ENCODE measurements around the gene ATP1B2.
A peak's percentile ranks its signal among the peaks of the same experiment; 100 is the strongest.
"Not testable (repeated sequence)": the region's sequence is repeated elsewhere in the genome, so short reads cannot be mapped to it uniquely, and the experiment has no call there.

ATP1B2 gene, protein sequence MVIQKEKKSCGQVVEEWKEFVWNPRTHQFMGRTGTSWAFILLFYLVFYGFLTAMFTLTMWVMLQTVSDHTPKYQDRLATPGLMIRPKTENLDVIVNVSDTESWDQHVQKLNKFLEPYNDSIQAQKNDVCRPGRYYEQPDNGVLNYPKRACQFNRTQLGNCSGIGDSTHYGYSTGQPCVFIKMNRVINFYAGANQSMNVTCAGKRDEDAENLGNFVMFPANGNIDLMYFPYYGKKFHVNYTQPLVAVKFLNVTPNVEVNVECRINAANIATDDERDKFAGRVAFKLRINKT

DNA sequence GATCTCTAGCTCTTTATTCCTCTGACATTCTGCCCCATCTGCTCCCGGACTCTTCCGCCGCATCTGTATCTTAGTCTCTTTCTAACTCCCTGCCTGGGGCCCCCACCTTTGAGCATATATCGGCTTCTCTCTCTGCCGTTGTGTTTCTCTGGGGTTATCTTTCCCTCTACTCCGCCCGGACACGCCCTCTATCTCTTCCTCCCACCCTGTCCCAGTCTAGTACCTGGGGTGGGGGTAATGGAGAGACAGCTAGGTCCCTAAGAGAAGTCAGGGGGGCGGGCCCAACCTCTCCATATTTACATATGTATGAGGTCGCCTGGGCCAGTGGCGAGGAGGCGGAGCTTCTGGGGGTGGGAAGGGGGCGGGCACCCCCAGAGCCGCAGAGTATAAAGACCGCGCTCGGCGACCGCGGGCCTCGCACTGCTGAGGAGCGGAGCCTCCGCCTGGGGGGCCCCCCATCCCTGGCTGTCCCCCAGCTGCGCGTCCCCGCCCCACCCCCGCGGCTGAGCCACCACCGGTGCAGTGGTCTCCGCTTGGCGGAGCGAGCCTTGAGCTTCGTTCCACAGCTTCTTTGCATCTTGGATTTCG, at the start of gene ATP1B2:
Gene ATP1B2, plus strand, starts transcription at position 418 of the 588 bp plus-strand sequence. CDS start 593 bp downstream, outside the sequence.
- DNase-seq (ENCODE audit: low read depth) = no peak

DNA sequence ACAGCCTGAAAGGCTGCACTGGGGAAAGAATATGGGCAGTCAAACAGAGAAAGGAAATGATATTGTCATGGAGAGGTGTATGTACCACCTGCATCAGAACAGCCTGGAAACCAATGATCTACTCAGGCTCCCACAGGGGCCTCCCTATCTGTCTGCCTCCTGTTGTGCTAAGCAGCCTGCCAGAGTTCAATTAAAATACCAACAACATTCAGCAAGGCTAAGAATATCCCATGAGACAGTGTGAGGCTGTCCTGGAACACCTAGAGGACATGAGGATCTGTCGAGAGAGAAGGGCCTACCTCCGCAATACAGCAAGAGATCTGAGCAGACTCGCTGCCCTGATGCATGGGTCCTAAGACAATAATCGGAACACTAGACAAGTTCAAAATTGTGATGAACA, 44.4 kb upstream of the ATP1B2 start:
- DNase-seq (ENCODE audit: low read depth) = no peak

DNA sequence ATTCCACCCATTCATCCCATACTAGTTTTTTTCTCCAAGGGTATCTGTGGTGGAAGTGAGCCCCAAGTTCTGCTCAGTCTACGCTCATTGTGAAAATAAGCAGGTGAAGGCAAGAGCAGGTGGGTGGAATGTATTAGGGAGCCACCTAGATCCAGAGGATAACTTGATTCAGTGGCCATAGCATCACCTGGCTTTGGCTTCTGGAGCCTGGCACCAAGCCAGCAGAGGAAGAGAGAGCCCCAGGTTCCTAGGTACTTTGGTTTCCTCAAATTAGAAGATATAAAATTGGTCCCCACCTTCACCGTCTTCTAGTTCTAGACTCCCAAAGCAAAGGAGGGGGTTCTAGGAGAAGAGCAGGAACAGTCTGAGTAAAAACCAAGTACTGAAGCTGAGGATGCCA, 40.1 kb upstream of the ATP1B2 start:
- DNase-seq (ENCODE audit: low read depth) = no peak

DNA sequence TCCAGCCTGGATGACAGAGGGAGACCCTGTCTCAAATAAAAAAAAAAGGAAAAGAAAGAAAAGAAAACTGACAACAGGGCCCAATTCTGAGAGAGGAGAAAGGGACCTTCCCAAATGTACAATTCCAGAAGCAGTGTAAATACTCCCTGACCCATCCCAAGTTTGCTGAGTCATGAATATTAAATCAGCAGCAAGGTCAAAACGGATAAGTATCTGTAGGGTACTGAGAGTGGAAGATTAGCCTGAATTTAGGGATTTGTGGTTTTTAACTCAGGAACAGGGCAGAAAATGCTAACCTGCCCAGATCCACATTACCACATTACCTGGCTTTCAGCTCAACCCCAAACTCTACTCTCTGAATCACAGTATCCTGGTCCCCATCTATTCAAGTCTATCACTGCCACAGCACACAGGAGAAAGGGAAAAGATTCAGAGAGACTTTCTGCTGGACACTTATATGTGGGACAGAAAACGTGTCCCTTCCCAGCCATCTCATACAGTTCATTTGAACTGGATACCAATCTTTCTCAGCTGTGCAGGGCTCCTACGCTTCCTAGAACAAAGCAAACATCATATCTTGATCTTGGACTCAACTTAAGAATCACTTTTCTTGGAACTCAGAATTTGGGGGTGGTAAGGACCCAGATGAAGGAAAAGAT, 39.0 kb upstream of the ATP1B2 start:
- peak; percentile 18 for DNase-seq (ENCODE audit: low read depth)

DNA sequence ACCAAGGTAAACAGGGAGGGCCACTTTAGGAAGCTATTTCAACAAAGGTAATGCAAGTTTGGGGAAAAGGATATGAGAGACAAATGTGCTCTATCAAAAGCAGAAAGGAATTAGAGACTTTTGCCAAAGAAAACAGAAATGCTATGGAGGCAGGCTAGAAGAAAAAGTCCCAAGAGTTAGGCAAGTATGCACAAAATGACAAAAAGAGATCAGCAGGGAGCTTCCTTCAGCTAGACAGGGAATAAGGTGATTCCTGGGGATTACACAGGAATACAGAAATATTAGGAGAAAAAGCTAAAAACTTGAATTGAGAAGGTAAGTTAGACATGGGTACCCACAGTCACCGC, 38.5 kb upstream of the ATP1B2 start:
- no peak for DNase-seq (ENCODE audit: low read depth)

DNA sequence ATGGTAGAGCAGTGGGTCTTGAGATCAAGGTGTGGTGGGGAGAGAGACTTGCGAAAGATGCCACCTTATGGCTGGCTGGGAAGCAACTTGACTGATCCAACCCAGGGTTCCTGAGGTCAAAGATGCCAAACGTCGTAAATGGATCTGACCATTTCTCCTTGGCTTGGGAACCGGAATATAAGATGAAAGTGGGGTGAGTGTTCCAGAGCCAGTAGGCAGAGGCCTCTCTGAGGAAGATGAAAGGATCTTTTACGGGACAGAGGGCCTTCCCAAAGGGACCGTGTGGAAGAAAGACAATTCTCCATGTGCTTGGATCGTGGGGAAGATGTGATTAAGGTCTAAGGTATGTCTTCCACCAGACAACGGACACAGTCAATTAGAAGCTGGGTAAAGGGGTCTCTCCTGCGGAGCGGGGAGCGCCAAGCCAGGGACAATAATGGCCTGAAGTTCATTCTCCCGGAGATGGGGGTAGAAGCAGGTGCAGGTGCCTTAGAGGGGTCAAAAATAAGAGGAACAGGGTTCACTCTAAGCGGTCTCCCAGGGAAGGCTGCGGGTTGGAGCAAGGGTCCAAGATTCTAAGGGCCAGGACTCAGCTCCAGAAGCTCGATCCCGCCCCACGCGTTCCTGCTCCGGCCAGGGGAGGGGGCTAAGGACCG, 36.8 kb upstream of the ATP1B2 start:
- DNase-seq (ENCODE audit: low read depth) = peak; percentile 30

DNA sequence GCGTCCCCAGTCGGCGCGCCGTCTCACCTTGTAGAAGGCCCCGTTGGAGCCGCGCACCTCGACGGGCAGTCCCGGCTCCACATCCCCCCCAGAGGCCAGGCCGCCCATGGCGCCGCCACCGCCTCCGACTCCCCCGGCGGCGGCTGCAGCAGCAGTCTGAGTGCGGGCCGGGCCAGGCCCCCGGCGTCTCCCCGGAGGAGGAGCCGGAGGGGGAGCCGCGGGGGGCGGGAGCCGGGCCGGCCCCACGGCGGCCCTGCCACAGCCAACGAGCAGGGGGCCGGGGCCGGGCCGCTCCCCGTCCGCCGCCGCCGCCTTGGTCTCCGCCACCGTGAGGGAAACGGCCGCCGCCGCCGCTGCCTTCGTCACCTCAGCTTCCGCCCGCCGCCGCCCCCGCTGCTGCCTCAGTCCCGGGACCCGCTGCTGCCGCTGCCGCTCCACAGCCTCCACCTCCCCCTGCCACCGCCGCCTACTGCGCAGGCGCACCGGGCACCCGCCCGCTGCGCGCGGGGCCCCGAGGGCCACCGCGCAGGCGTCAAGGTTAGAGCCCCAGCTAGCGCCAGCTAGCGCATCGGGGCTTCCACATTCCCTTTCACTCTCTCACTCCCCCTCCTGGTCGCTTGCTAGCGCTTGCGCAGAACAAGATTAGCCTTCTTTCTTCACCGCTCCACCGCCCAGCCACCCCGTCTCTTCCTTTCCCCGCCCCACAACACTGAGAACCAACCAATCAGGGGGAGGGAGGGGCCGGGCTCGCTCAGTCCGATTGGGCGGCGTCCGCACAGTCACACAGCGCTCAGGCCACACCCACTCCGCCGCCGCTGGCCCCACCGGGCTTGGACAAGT, 36.1 kb upstream of the ATP1B2 start, which contains the start of gene FXR2:
Gene FXR2, minus strand, starts transcription at position 473 of the 840 bp plus-strand sequence. Its CDS starts 365 bp downstream, at position 108.
- DNase-seq (ENCODE audit: low read depth) = peak; percentile 100

DNA sequence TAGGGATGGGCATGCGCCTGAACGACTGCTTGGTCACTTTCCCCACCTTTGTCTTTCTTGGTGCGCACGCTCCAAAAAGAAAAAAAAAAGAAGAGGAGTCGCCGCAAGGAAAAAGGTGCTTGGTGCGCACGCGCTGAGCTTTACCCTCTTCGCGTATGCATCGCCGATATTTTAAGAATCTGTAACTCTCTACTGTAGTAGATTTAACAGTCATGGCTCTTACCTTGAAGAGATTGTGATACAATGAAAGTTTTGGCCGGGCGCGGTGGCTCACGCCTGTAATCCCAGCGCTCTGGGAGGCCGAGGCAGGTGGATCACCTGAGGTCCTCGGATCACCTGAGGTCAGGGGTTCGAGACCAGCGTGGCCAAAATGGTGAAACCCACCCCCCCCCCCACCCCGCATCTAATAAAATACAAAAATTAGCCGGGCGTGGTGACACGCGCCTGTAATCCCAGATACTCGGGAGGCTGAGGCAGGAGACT, 35.4 kb upstream of the ATP1B2 start:
- DNase-seq (ENCODE audit: low read depth) = no peak

DNA sequence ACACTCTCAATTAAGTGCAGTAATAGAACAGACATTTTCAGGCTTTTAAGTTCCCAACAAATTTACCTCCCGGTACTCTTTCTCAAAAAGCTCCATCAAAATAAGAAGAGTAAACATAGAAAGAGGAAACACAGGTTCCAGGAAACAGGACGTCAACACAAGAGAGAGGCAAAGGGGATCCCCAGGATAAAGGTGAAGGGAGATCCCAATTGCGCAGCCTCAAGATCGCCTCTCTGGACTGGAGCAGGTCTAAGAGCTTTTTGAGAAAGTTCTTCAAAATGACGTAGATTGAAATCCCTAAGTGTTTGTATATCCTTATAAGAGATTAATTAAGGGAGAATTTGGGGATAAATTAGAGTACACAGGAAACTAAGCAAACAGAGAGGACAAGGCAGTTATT, 32.1 kb upstream of the ATP1B2 start:
- DNase-seq (ENCODE audit: low read depth) = no peak

DNA sequence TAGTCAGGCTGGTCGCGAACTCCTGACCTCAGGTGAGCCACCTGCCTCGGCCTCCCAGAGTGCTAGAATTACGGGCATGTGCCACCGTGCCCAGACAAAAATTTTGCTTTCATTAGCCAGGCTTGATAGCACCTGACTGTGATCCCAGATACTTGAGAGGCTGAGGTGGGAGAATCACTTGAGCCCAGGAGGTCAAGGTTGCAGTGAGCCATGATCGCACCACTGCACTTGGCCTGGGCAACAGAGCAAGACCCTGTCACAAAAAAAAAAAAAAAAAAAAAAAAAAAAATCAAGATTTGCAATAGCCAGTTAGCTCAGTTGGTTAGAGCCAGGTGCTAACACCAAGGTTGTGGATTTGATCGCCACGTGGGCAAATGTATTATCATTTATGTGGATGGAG, 29.9 kb upstream of the ATP1B2 start:
- DNase-seq (ENCODE audit: low read depth) = no peak

DNA sequence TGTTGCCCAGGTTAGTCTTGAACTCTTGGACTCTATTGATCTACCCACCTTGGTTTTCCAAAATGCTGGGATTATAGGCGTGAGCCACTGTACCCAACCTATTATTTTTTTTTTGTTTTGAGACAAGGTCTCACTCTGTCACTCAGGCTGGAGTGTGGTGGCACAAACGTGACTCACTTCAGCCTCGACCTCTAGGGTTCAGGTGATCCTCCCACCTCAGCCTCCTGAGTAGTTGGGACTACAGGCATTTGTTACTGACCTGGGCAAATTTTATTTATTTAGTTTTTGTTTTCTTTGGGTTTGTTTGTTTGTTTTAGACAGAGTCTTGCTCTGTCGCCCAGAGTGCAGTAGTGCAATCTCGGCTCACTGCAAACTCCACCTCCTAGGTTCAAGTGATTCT, 27.1 kb upstream of the ATP1B2 start:
- DNase-seq (ENCODE audit: low read depth) = no peak

DNA sequence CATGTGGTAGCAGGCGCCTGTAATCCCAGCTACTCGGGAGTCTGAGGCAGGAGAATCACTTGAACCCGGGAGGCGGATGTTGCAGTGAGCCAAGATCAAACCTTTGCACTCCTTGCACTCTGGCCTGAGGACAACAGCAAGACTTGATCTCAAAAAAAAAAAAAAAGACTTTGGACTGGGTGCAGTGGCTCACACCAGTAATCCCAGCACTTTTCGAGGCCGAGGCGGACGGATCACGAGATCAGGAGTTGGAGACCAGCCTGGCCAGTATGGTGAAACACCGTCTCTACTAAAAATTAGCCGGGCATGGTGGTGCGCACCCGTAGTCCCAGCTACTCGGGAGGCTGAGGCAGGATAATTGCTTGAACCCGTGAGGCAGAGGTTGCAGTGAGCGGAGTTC, 25.0 kb upstream of the ATP1B2 start:
- DNase-seq (ENCODE audit: low read depth) = not testable (repeated sequence)

DNA sequence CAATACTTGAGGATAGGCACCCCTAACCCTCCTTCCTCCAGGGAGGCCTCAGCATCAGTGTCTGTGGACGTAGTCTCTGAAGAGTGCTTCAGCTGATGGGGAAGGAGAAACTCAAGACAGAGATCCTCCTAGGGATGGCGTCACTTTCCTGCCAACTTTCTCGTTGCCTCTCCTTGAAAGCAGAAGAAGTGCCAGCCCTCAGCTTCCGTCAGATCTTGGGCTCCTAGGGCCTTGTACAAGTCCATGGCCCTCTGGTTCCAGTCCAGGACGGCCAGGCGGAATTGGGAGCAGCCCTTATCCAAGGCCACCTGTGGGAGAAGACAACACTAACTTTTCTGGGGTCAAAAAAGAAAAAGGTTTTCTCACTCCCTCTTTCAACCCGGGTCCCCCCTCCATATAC, 24.4 kb upstream of the ATP1B2 start:
- DNase-seq (ENCODE audit: low read depth) = no peak

DNA sequence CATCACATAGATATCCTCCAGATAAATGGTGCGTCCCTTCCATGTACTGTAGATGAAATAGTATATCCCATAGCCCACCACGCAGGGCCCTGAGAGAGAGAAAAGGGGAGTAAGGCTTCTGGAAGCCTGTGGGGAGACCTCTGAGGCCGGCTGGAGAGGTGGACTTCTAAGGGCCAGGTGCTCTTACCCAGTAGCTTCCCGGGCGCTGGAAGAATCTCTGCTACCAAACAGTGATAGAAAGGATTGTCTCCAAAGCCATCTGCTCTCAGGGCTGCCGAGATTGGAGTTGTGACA, 23.8 kb upstream of the ATP1B2 start:
- DNase-seq (ENCODE audit: low read depth) = no peak

DNA sequence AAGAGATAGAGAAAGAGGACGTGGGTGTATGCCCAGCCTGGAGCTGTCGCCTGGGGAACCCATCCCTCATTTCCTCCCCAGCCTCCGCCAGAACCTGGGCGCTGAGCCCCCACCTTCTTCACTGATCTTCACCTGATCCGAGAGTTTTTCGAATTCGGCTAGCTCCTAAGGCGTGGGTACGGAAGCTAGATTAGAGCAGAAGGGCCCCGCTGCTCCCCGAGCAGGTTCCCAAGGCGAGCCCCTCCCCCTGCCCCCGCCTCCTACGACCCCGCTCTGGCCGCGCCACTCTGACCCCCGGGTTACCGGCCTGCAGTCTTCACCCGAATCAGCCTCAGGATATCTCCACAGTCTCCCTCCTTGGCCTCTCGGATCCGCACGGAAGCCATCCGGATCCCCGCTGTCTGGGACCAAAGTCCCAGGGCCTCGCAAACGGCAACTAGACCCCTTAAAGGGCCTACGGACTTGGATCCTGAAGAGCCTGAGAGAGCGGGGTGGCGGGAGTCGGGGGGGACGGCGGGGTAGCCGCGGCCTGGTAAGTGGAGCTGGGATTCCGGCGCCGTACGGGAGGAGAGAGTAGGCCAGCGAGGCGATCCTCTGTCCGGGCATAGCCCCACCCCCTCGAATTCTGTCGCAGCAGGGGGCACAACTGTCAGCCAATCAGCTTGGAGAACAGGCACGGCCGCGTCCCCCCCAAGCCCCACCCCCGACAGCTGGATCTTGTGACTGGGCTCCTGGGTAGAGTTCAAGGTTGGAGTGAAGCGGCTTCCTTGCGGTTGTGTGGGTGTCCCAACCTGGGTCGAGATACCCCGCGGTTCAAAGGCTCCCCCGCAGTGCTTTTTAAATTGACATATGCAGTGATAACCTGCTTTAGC, 23.2 kb upstream of the ATP1B2 start, which contains the start of gene SAT2:
Gene SAT2, minus strand, starts transcription at position 572 of the 872 bp plus-strand sequence. Its CDS starts 186 bp downstream, at position 386.
- peak; percentile 93 for DNase-seq (ENCODE audit: low read depth)

DNA sequence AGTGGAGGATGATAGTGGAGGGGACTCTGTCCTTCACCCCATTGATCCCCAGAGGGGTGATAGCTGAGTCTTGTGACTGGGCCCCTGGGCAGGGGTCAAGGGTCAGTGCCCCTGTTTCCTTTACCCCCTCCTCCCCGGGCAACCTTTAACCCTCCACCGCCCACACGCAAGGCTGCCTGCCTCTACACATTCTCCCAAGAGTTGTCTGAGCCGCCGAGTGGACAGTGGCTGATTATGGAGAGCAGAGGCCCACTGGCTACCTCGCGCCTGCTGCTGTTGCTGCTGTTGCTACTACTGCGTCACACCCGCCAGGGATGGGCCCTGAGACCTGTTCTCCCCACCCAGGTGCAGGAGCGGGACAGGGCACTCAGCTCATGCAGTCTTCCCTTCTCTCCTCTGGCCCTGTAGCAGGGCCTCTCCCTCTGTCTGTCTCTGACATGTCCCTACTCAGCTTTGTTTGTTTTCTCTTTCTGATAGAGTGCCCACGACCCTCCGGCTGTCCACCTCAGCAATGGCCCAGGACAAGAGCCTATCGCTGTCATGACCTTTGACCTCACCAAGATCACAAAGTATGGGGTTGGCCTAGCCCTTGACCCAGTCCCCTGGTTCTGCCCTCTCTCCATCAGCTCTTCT, 20.7 kb upstream of the ATP1B2 start, which contains the start of gene SHBG:
Gene SHBG, plus strand, starts transcription at position 197 of the 633 bp plus-strand sequence. Its CDS starts 38 bp downstream, at position 235.
- DNase-seq (ENCODE audit: low read depth) = no peak

DNA sequence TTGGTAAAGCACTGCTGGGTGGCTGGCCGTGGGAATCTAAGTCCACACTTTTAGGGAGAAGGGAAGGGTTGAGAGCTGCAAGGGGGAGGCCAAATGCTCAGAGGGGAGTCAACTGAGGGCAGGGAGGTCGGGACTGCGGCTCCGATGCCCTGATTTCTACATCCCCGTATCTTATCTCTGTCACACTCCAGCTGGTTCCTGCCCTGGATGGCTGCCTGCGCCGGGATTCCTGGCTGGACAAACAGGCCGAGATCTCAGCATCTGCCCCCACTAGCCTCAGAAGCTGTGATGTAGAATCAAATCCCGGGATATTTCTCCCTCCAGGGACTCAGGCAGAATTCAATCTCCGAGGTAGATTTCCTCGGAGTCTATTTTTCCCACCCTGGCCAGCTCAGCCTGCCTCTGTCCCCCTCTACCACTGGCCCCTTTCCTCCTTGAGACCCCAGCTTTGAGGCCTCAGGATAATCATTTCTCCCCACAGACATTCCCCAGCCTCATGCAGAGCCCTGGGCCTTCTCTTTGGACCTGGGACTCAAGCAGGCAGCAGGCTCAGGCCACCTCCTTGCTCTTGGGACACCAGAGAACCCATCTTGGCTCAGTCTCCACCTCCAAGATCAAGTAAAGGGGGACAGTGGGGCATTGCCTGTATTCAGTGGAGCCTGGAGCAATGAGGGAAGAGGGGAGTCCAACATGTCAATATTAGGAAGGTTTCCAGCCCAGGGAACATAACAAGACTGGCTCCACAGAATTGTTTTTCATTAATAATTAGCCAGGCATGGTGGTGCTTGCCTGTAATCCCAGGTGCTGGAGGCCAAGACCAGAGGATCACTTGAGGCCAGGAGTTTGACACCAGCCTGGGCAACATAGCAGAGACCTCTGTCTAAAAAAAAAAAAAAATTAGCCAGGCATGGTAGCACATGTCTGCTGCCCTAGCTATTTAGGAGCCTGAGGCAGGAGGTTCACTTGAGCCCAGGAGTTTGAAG, 19.0 kb upstream of the ATP1B2 start:
- DNase-seq (ENCODE audit: low read depth) = no peak

DNA sequence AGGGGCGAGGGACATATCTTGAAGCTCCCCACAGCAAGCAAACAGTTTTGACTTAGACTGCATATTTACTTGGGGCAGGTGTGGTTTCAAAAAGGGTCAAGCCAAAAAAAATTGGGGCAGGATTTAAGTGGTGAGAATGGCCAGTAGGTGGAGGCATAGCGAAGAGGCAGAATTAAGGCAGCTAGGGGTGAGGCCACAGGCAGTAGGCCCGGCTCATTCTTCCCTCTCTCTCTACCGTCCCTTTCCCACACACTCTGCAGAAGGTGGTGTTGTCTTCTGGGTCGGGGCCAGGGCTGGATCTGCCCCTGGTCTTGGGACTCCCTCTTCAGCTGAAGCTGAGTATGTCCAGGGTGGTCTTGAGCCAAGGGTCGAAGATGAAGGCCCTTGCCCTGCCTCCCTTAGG, 18.2 kb upstream of the ATP1B2 start:
- DNase-seq (ENCODE audit: low read depth) = peak; percentile 40

DNA sequence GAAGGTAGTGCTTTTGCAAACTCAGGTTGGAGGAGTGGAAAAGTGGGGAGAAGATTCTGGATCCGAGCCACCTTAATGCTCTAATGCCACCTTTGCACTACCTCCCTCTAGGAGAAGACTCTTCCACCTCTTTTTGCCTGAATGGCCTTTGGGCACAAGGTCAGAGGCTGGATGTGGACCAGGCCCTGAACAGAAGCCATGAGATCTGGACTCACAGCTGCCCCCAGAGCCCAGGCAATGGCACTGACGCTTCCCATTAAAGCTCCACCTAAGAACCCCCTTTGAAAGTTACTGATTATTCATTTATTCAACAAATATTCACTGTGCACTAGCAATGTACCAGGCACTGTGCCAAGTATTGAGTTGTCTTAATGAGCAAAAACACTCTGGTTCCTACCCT, 17.6 kb upstream of the ATP1B2 start:
- DNase-seq (ENCODE audit: low read depth) = no peak
